Measurements from ENCODE around the gene OSBPL10.

DNA sequence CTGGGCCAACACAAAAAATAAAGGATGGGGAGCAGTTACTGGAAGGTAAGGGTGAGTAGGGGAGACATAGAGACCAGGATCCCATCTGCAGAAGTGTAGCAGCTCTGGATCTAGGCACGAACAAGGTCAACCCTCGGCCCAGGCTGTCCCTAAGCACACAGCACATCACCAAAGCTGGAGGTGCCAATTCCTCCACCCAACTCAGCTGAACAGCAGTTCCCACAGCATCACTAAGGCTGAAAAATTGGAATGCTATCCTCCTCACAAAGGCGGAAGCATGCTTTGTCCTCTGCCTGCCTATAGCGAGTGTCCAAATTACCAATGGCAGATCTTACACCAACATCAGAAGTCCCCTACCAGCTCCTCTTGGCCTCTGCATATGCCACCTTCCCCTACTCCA lies 33.9 kb downstream of the OSBPL10 start:
- TF ChIP-seq, protein P1, sequence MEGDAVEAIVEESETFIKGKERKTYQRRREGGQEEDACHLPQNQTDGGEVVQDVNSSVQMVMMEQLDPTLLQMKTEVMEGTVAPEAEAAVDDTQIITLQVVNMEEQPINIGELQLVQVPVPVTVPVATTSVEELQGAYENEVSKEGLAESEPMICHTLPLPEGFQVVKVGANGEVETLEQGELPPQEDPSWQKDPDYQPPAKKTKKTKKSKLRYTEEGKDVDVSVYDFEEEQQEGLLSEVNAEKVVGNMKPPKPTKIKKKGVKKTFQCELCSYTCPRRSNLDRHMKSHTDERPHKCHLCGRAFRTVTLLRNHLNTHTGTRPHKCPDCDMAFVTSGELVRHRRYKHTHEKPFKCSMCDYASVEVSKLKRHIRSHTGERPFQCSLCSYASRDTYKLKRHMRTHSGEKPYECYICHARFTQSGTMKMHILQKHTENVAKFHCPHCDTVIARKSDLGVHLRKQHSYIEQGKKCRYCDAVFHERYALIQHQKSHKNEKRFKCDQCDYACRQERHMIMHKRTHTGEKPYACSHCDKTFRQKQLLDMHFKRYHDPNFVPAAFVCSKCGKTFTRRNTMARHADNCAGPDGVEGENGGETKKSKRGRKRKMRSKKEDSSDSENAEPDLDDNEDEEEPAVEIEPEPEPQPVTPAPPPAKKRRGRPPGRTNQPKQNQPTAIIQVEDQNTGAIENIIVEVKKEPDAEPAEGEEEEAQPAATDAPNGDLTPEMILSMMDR (conservative IDR thresholded peaks at IDR 0.05; ENCODE audit: low read depth, low read length), result no peak
- TF ChIP-seq EZH2 (IDR thresholded peaks at IDR 0.05; ENCODE audit: borderline replicate concordance, low read depth, low read length, poor library complexity, severe bottlenecking), result no peak
